ENCODE results near the gene SRC. TPM values are rescaled to one million over a fixed set of nuclear protein-coding genes. Genes with fewer than 3 reads are reported as not detected.
A peak's percentile ranks its signal among the peaks of the same experiment; 100 is the strongest.

Gene SRC
- total and polyA plus RNA-seq, 10 donors = 7.0 to 68.0 (median 31.2) TPM

- Histone ChIP-seq H3K27ac (no peak overlapping the region), H3K4me1 (peaks cover 4 to 63% (median 33%) of the 10 kb centered on the region in 6 donors), H3K9me3 (no peaks in the 10 kb centered on the region), H3K27me3 (replicated peaks in 1 of 7) (peaks cover 0 to 42% (median 0%) of the 10 kb centered on the region in 7 donors), H3K36me3 (peaks cover 0 to 11% (median 0%) of the 10 kb centered on the region in 6 donors), H3K4me3 (no peak overlapping the region)
- WGBS, 5 donors = 54 to 71% (median 65%) methylated on average over 23 of the region's 23 CpGs
- DNase-seq = no peak
- TF ChIP-seq POLR2AphosphoS5 (IDR thresholded peaks at IDR 0.05) (no peak), POLR2A (IDR thresholded peaks at IDR 0.05) (no peak)
- intact Hi-C loops (cut with DNase I; ENCODE audit: low total_unique reads) = no loop called here
Observed at GRCh38 chr20:37408302-37409193, 62.6 kb downstream of the SRC start.

DNA sequence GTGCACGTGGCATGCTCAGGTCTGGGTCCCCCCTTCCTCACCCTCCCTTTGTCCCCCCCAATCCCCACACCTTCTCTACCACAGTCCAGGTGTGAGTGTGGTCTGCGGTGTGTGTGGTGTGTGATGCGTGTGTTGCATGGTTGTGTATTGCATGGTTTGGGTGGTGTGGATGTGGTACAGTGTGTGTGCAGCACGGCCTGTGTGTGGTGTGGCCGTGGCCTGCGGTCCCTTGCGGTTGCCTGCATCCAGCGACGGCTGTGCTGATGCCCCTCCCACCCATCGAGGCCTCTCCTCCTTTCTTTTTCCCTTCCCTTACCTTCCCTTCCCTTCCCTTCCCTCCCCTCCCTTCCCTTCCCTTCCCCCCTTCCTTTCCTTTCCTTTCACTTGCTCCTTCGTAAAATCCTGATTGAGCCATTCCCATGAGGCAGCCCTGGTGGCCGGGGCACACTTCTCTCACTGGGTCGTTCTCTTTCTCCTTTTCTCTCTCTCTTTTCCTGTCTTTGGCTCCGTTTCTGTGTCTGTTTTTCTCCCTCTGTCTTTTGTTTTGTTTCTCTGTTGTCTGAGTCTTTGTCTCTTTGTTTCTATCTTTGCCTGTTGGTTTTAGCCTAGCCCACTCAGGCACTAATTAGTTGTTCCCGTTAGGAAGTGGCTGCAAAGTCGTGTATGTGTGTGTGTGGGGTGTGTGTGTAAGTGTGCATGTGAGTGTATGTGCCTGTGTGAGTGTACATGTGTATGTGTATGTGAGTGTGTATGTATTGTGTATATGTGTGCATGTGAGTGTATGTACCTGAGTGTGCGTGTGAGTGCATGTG, 65.7 kb downstream of the SRC start:
- 15 to 29% (median 16%) methylated on average over 16 to 17 of the region's 17 CpGs for WGBS, 5 donors
- H3K27ac ChIP-seq = no peak overlapping the region

GRCh38 chr20:37413023-37413334, 67.0 kb downstream of the SRC start:
- H3K27me3 ChIP-seq (replicated peaks in 1 of 7) = peaks cover 0 to 47% (median 0%) of the 10 kb centered on the region in 7 donors
- no peak overlapping the region for H3K27ac ChIP-seq
- no peaks in the 10 kb centered on the region for H3K9me3 ChIP-seq
- WGBS, 5 donors = 39 to 85% (median 73%) methylated on average over 7 of the region's 7 CpGs
- peaks cover 4 to 44% (median 23%) of the 10 kb centered on the region in 6 donors for H3K4me1 ChIP-seq
- intact Hi-C loops (cut with DNase I; ENCODE audit: low total_unique reads) = no loop called here
- no peaks in the 10 kb centered on the region for H3K36me3 ChIP-seq
- no peak for DNase-seq
- no peak overlapping the region for H3K4me3 ChIP-seq
- TF ChIP-seq POLR2A (IDR thresholded peaks at IDR 0.05) (no peak), POLR2AphosphoS5 (IDR thresholded peaks at IDR 0.05) (no peak)
- TF ChIP-seq, protein P1, sequence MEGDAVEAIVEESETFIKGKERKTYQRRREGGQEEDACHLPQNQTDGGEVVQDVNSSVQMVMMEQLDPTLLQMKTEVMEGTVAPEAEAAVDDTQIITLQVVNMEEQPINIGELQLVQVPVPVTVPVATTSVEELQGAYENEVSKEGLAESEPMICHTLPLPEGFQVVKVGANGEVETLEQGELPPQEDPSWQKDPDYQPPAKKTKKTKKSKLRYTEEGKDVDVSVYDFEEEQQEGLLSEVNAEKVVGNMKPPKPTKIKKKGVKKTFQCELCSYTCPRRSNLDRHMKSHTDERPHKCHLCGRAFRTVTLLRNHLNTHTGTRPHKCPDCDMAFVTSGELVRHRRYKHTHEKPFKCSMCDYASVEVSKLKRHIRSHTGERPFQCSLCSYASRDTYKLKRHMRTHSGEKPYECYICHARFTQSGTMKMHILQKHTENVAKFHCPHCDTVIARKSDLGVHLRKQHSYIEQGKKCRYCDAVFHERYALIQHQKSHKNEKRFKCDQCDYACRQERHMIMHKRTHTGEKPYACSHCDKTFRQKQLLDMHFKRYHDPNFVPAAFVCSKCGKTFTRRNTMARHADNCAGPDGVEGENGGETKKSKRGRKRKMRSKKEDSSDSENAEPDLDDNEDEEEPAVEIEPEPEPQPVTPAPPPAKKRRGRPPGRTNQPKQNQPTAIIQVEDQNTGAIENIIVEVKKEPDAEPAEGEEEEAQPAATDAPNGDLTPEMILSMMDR (IDR thresholded peaks at IDR 0.05 in 8 of 11, conservative IDR thresholded peaks at IDR 0.05 in 3 of 11) = no peak

More for the DNA sequence above, 65.7 kb downstream of the SRC start:
- peak overlapping the region in 4 of 8 donors; percentile 25 to 63 (median 28) for H3K4me3 ChIP-seq
- peaks cover 4 to 56% (median 26%) of the 10 kb centered on the region in 6 donors for H3K4me1 ChIP-seq
- DNase-seq = no peak
- H3K9me3 ChIP-seq = no peaks in the 10 kb centered on the region
- TF ChIP-seq, protein P1 (IDR thresholded peaks at IDR 0.05 in 8 of 11, conservative IDR thresholded peaks at IDR 0.05 in 3 of 11) = no peak
- TF ChIP-seq POLR2AphosphoS5 (IDR thresholded peaks at IDR 0.05) = peak in 1 of 3 donors; percentile 15
- intact Hi-C loops (cut with DNase I; ENCODE audit: low total_unique reads) = no loop called here
- peaks cover 0 to 51% (median 0%) of the 10 kb centered on the region in 7 donors for H3K27me3 ChIP-seq (replicated peaks in 1 of 7)
- no peaks in the 10 kb centered on the region for H3K36me3 ChIP-seq

- no peak overlapping the region for H3K27ac ChIP-seq
- H3K4me1 ChIP-seq = peaks cover 4 to 41% (median 23%) of the 10 kb centered on the region in 6 donors
- H3K4me3 ChIP-seq = no peak overlapping the region
- H3K9me3 ChIP-seq = no peaks in the 10 kb centered on the region
- intact Hi-C loops (cut with DNase I; ENCODE audit: low total_unique reads) = no loop called here
- peaks cover 0 to 44% (median 0%) of the 10 kb centered on the region in 7 donors for H3K27me3 ChIP-seq (replicated peaks in 1 of 7)
- no peak for DNase-seq
- H3K36me3 ChIP-seq = no peaks in the 10 kb centered on the region
- WGBS, 5 donors = 38 to 58% (median 49%) methylated on average over 9 of the region's 9 CpGs
- TF ChIP-seq, protein P1 (IDR thresholded peaks at IDR 0.05 in 8 of 11, conservative IDR thresholded peaks at IDR 0.05 in 3 of 11) = no peak
- no peak for TF ChIP-seq POLR2A (IDR thresholded peaks at IDR 0.05)
- no peak for TF ChIP-seq POLR2AphosphoS5 (IDR thresholded peaks at IDR 0.05)
Observed at GRCh38 chr20:37413379-37413778, 67.4 kb downstream of the SRC start.
